Nephron progenitor cell (in vitro differentiated cells): Measurements from ENCODE around the gene SNORC.

ENCODE experiments used
- DNase-seq: peaks from one replicate; pipeline ENCODE4 v3.0.0; 2021
- H3K27ac Mint-ChIP-seq: 2 replicates; pipeline ENCODE4 v1.8.0; 2021; ENCODE audit warnings: mild to moderate bottlenecking, moderate library complexity, mixed read lengths
- H3K27me3 Mint-ChIP-seq: 2 replicates; pipeline ENCODE4 v1.8.0; 2021; ENCODE audit warnings: mild to moderate bottlenecking, low read depth, mixed read lengths; ENCODE audit not compliant: poor library complexity
- H3K36me3 Mint-ChIP-seq: 2 replicates; pipeline ENCODE4 v1.8.0; 2021; ENCODE audit warnings: low read depth, mixed read lengths
- H3K4me1 Mint-ChIP-seq: 2 replicates; pipeline ENCODE4 v1.8.0; 2021; ENCODE audit warnings: mixed read lengths
- H3K4me3 Mint-ChIP-seq: 2 replicates; pipeline ENCODE4 v1.8.0; 2021; ENCODE audit warnings: mild to moderate bottlenecking, moderate library complexity, mixed read lengths
- H3K9me3 Mint-ChIP-seq: 2 replicates; pipeline ENCODE4 v1.8.0; 2021; ENCODE audit warnings: mild to moderate bottlenecking, moderate library complexity, mixed read lengths
- CTCF ChIP-seq: fragments of 200-600 bp; sonication (generic); IDR thresholded peaks from 2 replicates; pipeline ENCODE4 v1.5.0; 2021; ENCODE audit warnings: antibody characterized with exemption

The SNORC gene

GRCh38 chr2:232883116-232883721, 13.2 kb downstream of the SNORC start:
- peaks cover 33% of the 10 kb centered on the region for H3K4me1 Mint-ChIP-seq
- no peak for DNase-seq
- TF ChIP-seq CTCF = no peak
- no peaks in the 10 kb centered on the region for H3K36me3 Mint-ChIP-seq
- H3K9me3 Mint-ChIP-seq = no peaks in the 10 kb centered on the region
- H3K4me3 Mint-ChIP-seq = no peak overlapping the region
- peaks cover 8% of the 10 kb centered on the region for H3K27me3 Mint-ChIP-seq
- H3K27ac Mint-ChIP-seq = no peak overlapping the region

- H3K27me3 Mint-ChIP-seq = peaks cover 4% of the 10 kb centered on the region
- no peak overlapping the region for H3K27ac Mint-ChIP-seq
- no peak for DNase-seq
- no peaks in the 10 kb centered on the region for H3K9me3 Mint-ChIP-seq
- no peak overlapping the region for H3K4me3 Mint-ChIP-seq
- no peak for TF ChIP-seq CTCF
- H3K36me3 Mint-ChIP-seq = no peaks in the 10 kb centered on the region
- H3K4me1 Mint-ChIP-seq = peaks cover 29% of the 10 kb centered on the region
Measured at GRCh38 chr2:232884001-232884421, 13.9 kb downstream of the SNORC start.

GRCh38 chr2:232884549-232885263, 14.6 kb downstream of the SNORC start:
- no peak for DNase-seq
- H3K4me1 Mint-ChIP-seq = peaks cover 29% of the 10 kb centered on the region
- no peaks in the 10 kb centered on the region for H3K36me3 Mint-ChIP-seq
- H3K4me3 Mint-ChIP-seq = no peak overlapping the region
- H3K9me3 Mint-ChIP-seq = no peaks in the 10 kb centered on the region
- H3K27me3 Mint-ChIP-seq = peaks cover 4% of the 10 kb centered on the region
- TF ChIP-seq CTCF = no peak
- no peak overlapping the region for H3K27ac Mint-ChIP-seq

- no peak for TF ChIP-seq CTCF
Measured at GRCh38 chr2:232885264-232885961, 15.3 kb downstream of the SNORC start.

GRCh38 chr2:232886176-232886575, 16.1 kb downstream of the SNORC start:
- TF ChIP-seq CTCF = no peak
- Mint-ChIP-seq H3K27me3 (peaks cover 9% of the 10 kb centered on the region), H3K4me1 (peaks cover 27% of the 10 kb centered on the region), H3K27ac (peak overlapping the region; percentile 79), H3K9me3 (no peaks in the 10 kb centered on the region), H3K4me3 (no peak overlapping the region), H3K36me3 (no peaks in the 10 kb centered on the region)
- DNase-seq = no peak

More at GRCh38 chr2:232885264-232885961, 15.3 kb downstream of the SNORC start:
- peaks cover 6% of the 10 kb centered on the region for H3K27me3 Mint-ChIP-seq
- no peaks in the 10 kb centered on the region for H3K36me3 Mint-ChIP-seq
- H3K4me3 Mint-ChIP-seq = no peak overlapping the region
- peaks cover 27% of the 10 kb centered on the region for H3K4me1 Mint-ChIP-seq
- DNase-seq = no peak
- no peaks in the 10 kb centered on the region for H3K9me3 Mint-ChIP-seq
- H3K27ac Mint-ChIP-seq = peak overlapping the region; percentile 51
